ENCODE results near the gene SDS.

SDS gene

DNA sequence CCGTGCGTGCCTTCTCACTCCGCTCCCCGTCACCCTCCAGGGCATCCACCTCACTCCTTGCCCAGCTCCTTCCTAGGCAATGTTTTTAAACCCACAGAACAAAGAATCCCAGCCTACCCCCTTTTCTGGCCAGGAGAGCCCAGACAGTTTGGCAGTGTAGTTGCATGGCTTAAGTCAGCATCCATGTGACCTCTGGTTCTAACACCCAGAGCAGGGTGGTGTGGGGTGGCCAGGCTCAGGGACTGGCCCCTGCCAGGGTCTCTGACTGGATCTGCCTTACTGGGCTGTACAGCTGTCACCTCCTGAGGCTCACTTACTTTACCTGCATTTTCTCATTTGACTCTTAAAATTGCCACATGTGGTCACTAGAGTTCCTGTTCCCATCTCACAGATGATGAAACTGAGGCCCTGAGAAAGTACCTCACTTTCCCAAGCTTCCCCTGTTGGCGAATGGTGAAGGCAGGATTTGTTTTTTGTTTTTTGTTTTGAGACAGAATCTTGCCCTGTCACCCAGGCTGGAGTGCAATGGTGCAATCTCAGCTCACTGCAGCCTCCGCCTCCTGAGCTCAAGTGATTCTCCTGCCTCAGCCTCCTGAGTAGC, 18.3 kb downstream of the SDS start:
- no peak overlapping the region for H3K4me2 ChIP-seq (ENCODE audit: low read length)
- no peaks in the 10 kb centered on the region for H3K9me2 ChIP-seq (ENCODE audit: low read depth, low read length)
- peaks cover 15% of the 10 kb centered on the region for H3K36me3 ChIP-seq (ENCODE audit: insufficient read depth, low read length)
- no peak overlapping the region for H3K4me3 ChIP-seq (ENCODE audit: low read depth, low read length, poor library complexity, severe bottlenecking)
- TF ChIP-seq EZH2 (IDR thresholded peaks at IDR 0.05; ENCODE audit: borderline replicate concordance, low read length), result no peak
- TF ChIP-seq, protein P1, sequence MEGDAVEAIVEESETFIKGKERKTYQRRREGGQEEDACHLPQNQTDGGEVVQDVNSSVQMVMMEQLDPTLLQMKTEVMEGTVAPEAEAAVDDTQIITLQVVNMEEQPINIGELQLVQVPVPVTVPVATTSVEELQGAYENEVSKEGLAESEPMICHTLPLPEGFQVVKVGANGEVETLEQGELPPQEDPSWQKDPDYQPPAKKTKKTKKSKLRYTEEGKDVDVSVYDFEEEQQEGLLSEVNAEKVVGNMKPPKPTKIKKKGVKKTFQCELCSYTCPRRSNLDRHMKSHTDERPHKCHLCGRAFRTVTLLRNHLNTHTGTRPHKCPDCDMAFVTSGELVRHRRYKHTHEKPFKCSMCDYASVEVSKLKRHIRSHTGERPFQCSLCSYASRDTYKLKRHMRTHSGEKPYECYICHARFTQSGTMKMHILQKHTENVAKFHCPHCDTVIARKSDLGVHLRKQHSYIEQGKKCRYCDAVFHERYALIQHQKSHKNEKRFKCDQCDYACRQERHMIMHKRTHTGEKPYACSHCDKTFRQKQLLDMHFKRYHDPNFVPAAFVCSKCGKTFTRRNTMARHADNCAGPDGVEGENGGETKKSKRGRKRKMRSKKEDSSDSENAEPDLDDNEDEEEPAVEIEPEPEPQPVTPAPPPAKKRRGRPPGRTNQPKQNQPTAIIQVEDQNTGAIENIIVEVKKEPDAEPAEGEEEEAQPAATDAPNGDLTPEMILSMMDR (IDR thresholded peaks at IDR 0.05; ENCODE audit: low read length), result no peak
- no peaks in the 10 kb centered on the region for H3K79me2 ChIP-seq (ENCODE audit: insufficient read depth, low read length)
- H4K20me1 ChIP-seq (ENCODE audit: insufficient read depth, low read length), result no peaks in the 10 kb centered on the region
- no peaks in the 10 kb centered on the region for H3K9me3 ChIP-seq (ENCODE audit: low read length)
- no peak overlapping the region for H2AFZ ChIP-seq (ENCODE audit: low read length)
- no peaks in the 10 kb centered on the region for H3F3A ChIP-seq (ENCODE audit: insufficient read depth, low read length)
- H3K9ac ChIP-seq (ENCODE audit: low read length), result no peak overlapping the region
- H3K27me3 ChIP-seq (ENCODE audit: insufficient read depth, low read length), result no peaks in the 10 kb centered on the region
- H3K27ac ChIP-seq (ENCODE audit: low read depth, low read length, poor library complexity, severe bottlenecking), result no peak overlapping the region
- peaks cover 7% of the 10 kb centered on the region for H3K4me1 ChIP-seq (ENCODE audit: insufficient read depth, low read length, severe bottlenecking)

DNA sequence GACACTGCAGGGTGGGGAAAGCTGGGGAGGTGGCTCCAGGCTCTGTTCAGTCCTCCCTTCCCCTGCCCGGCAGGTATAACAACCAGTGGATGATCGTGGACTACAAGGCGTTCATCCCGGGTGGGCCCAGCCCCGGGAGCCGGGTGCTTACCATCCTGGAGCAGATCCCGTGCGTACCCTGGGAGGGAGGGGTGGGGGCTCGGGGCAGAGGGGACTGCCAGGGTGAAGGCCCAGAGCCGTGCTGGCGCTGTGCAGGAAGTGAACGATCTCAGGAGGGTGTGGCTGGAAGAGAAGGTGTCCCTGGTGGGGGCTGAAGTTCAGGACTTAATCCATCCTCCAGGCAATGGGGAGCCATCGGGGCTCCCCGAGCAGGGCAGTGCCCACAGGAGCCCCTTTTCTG, 18.9 kb downstream of the SDS start:
- Histone ChIP-seq H3K4me2 (ENCODE audit: low read length) (no peak overlapping the region), H3K27me3 (ENCODE audit: insufficient read depth, low read length) (no peaks in the 10 kb centered on the region), H3K9ac (ENCODE audit: low read length) (no peak overlapping the region), H3F3A (ENCODE audit: insufficient read depth, low read length) (no peaks in the 10 kb centered on the region), H3K4me1 (ENCODE audit: insufficient read depth, low read length, severe bottlenecking) (peaks cover 7% of the 10 kb centered on the region), H2AFZ (ENCODE audit: low read length) (no peak overlapping the region), H3K27ac (ENCODE audit: low read depth, low read length, poor library complexity, severe bottlenecking) (no peak overlapping the region), H3K9me2 (ENCODE audit: low read depth, low read length) (no peaks in the 10 kb centered on the region), H4K20me1 (ENCODE audit: insufficient read depth, low read length) (no peaks in the 10 kb centered on the region), H3K36me3 (ENCODE audit: insufficient read depth, low read length) (peaks cover 12% of the 10 kb centered on the region; the same call in 1 of the 2 replicates), H3K79me2 (ENCODE audit: insufficient read depth, low read length) (no peaks in the 10 kb centered on the region), H3K9me3 (ENCODE audit: low read length) (no peaks in the 10 kb centered on the region), H3K4me3 (ENCODE audit: low read depth, low read length, poor library complexity, severe bottlenecking) (no peak overlapping the region)
- TF ChIP-seq EZH2 (IDR thresholded peaks at IDR 0.05; ENCODE audit: borderline replicate concordance, low read length), result no peak
- TF ChIP-seq, protein P1 (IDR thresholded peaks at IDR 0.05; ENCODE audit: low read length), result no peak

DNA sequence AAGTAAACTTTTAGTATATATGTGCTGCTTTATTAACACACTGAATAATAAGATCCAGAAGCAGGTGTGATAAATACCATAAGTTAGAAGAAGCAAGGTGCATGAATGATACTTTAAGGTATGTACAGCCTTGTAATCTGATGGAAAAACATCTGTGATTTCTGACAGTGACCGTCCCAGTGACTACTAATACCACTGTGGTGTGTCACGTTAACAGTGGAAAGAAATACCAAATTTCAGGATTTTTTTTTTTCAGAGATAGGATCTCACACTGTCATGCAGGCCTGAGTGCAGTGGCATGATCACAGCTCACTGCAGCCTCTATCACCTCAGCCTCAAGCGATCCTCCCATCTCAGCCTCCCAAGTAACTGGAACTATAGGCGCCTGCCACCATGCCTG, 21.5 kb downstream of the SDS start:
- Histone ChIP-seq H3K4me2 (ENCODE audit: low read length) (no peak overlapping the region), H3K36me3 (ENCODE audit: insufficient read depth, low read length) (peaks cover 10% of the 10 kb centered on the region; the same call in 1 of the 2 replicates), H4K20me1 (ENCODE audit: insufficient read depth, low read length) (no peaks in the 10 kb centered on the region), H3K27ac (ENCODE audit: low read depth, low read length, poor library complexity, severe bottlenecking) (no peak overlapping the region), H3F3A (ENCODE audit: insufficient read depth, low read length) (no peaks in the 10 kb centered on the region), H3K27me3 (ENCODE audit: insufficient read depth, low read length) (no peaks in the 10 kb centered on the region), H3K79me2 (ENCODE audit: insufficient read depth, low read length) (no peaks in the 10 kb centered on the region), H3K4me3 (ENCODE audit: low read depth, low read length, poor library complexity, severe bottlenecking) (no peak overlapping the region), H3K9me2 (ENCODE audit: low read depth, low read length) (no peaks in the 10 kb centered on the region), H3K9me3 (ENCODE audit: low read length) (no peaks in the 10 kb centered on the region), H3K9ac (ENCODE audit: low read length) (no peak overlapping the region), H2AFZ (ENCODE audit: low read length) (no peak overlapping the region), H3K4me1 (ENCODE audit: insufficient read depth, low read length, severe bottlenecking) (peaks cover 7% of the 10 kb centered on the region)
- TF ChIP-seq EZH2 (IDR thresholded peaks at IDR 0.05; ENCODE audit: borderline replicate concordance, low read length), result no peak
- TF ChIP-seq, protein P1 (IDR thresholded peaks at IDR 0.05; ENCODE audit: low read length), result no peak
